ENCODE data around the gene SLC6A4.

SLC6A4 gene

GRCh38 chr17:30249460-30249859 lies 14.0 kb upstream of the SLC6A4 start:
- TF ChIP-seq REST (IDR thresholded peaks at IDR 0.05; ENCODE audit: insufficient read depth in 1 of 2, low read depth in 2 of 2, low read length in 2 of 2) (no peak), POLR2AphosphoS5 (IDR thresholded peaks at IDR 0.05; ENCODE audit: low read depth, low read length) (no peak), SIN3A (IDR thresholded peaks at IDR 0.05; ENCODE audit: borderline replicate concordance, insufficient read depth, low read length) (no peak), TAF1 (IDR thresholded peaks at IDR 0.05; ENCODE audit: borderline replicate concordance, insufficient read depth, low read length) (no peak), FOXP2 (optimal IDR thresholded peaks at IDR 0.05; ENCODE audit: borderline replicate concordance, extremely low read depth, extremely low read length, insufficient read depth) (no peak)

- TF ChIP-seq SIN3A (IDR thresholded peaks at IDR 0.05; ENCODE audit: borderline replicate concordance, insufficient read depth, low read length) (no peak), REST (IDR thresholded peaks at IDR 0.05; ENCODE audit: insufficient read depth in 1 of 2, low read depth in 2 of 2, low read length in 2 of 2) (no peak), POLR2AphosphoS5 (IDR thresholded peaks at IDR 0.05; ENCODE audit: low read depth, low read length) (no peak), TAF1 (IDR thresholded peaks at IDR 0.05; ENCODE audit: borderline replicate concordance, insufficient read depth, low read length) (no peak), FOXP2 (optimal IDR thresholded peaks at IDR 0.05; ENCODE audit: borderline replicate concordance, extremely low read depth, extremely low read length, insufficient read depth) (no peak)
Measured at GRCh38 chr17:30248786-30249185, 13.3 kb upstream of the SLC6A4 start.

GRCh38 chr17:30246460-30246859 lies 11.0 kb upstream of the SLC6A4 start:
- TF ChIP-seq FOXP2 (optimal IDR thresholded peaks at IDR 0.05; ENCODE audit: borderline replicate concordance, extremely low read depth, extremely low read length, insufficient read depth) (no peak), POLR2AphosphoS5 (IDR thresholded peaks at IDR 0.05; ENCODE audit: low read depth, low read length) (no peak), REST (IDR thresholded peaks at IDR 0.05; ENCODE audit: insufficient read depth in 1 of 2, low read depth in 2 of 2, low read length in 2 of 2) (no peak), TAF1 (IDR thresholded peaks at IDR 0.05; ENCODE audit: borderline replicate concordance, insufficient read depth, low read length) (no peak), SIN3A (IDR thresholded peaks at IDR 0.05; ENCODE audit: borderline replicate concordance, insufficient read depth, low read length) (no peak)

- TF ChIP-seq POLR2AphosphoS5 (IDR thresholded peaks at IDR 0.05; ENCODE audit: low read depth, low read length) (no peak), TAF1 (IDR thresholded peaks at IDR 0.05; ENCODE audit: borderline replicate concordance, insufficient read depth, low read length) (no peak), FOXP2 (optimal IDR thresholded peaks at IDR 0.05; ENCODE audit: borderline replicate concordance, extremely low read depth, extremely low read length, insufficient read depth) (no peak), REST (IDR thresholded peaks at IDR 0.05; ENCODE audit: insufficient read depth in 1 of 2, low read depth in 2 of 2, low read length in 2 of 2) (no peak), SIN3A (IDR thresholded peaks at IDR 0.05; ENCODE audit: borderline replicate concordance, insufficient read depth, low read length) (no peak)
Measured at GRCh38 chr17:30244853-30245385, 9.4 kb upstream of the SLC6A4 start.

GRCh38 chr17:30243568-30243967 lies 8.1 kb upstream of the SLC6A4 start:
- TF ChIP-seq SIN3A (IDR thresholded peaks at IDR 0.05; ENCODE audit: borderline replicate concordance, insufficient read depth, low read length), result no peak
- TF ChIP-seq POLR2AphosphoS5 (IDR thresholded peaks at IDR 0.05; ENCODE audit: low read depth, low read length), result no peak
- no peak for TF ChIP-seq TAF1 (IDR thresholded peaks at IDR 0.05; ENCODE audit: borderline replicate concordance, insufficient read depth, low read length)
- TF ChIP-seq REST (IDR thresholded peaks at IDR 0.05; ENCODE audit: insufficient read depth in 1 of 2, low read depth in 2 of 2, low read length in 2 of 2), result no peak
- TF ChIP-seq FOXP2 (optimal IDR thresholded peaks at IDR 0.05; ENCODE audit: borderline replicate concordance, extremely low read depth, extremely low read length, insufficient read depth), result no peak
